SK-N-MC (cell line): ENCODE results near the gene MLKL.

Source experiments
- EZH2 ChIP-seq: fragments of 200-600 bp; sonication (generic); IDR thresholded peaks from one replicate; pipeline ENCODE4 v1.6.1; 2017; ENCODE audit warnings: antibody characterized with exemption
- FOXP2 ChIP-seq: optimal IDR thresholded peaks from 2 replicates; pipeline ENCODE3; 2011; ENCODE audit warnings: mild to moderate bottlenecking, moderate library complexity; ENCODE audit not compliant: insufficient read depth; ENCODE audit errors: extremely low read length, control extremely low read depth
- POLR2AphosphoS5 ChIP-seq: IDR thresholded peaks from 2 replicates; pipeline ENCODE4 v1.6.1; 2012; ENCODE audit warnings: mild to moderate bottlenecking, low read depth, low read length, borderline replicate concordance

GRCh38 chr16:74745926-74746325, 45.3 kb upstream of the MLKL start:
- no peak for TF ChIP-seq POLR2AphosphoS5
- TF ChIP-seq EZH2: no peak
- no peak for TF ChIP-seq FOXP2
